Endodermal cell (in vitro differentiated cells): ENCODE data around the gene CORIN. TPM values are rescaled to one million over a fixed set of nuclear protein-coding genes. Genes with fewer than 3 reads are reported as not detected.

Experiments used
- DNase-seq: peaks from one replicate; pipeline ENCODE4 v3.0.0-alpha.2; 2017
- H3K27ac ChIP-seq: 2 replicates; pipeline ENCODE4 v1.5.1; 2013; ENCODE audit warnings: mild to moderate bottlenecking, low read depth, low read length, moderate library complexity
- H3K27me3 ChIP-seq: 2 replicates; pipeline ENCODE4 v1.6.1; 2013; ENCODE audit warnings: mild to moderate bottlenecking, low read length, moderate library complexity; ENCODE audit not compliant: insufficient read depth, control insufficient read depth, poor library complexity, severe bottlenecking
- H3K36me3 ChIP-seq: 2 replicates; pipeline ENCODE4 v1.7.0; 2013; ENCODE audit warnings: mild to moderate bottlenecking, low read length, moderate library complexity; ENCODE audit not compliant: control insufficient read depth, insufficient read depth
- H3K4me1 ChIP-seq: one replicate; pipeline ENCODE4 v1.7.0; 2013; ENCODE audit warnings: low read length; ENCODE audit not compliant: control insufficient read depth, insufficient read depth
- H3K4me3 ChIP-seq: 2 replicates; pipeline ENCODE4 v1.5.1; 2013; ENCODE audit warnings: mild to moderate bottlenecking, low read length, moderate library complexity
- H3K9ac ChIP-seq: 2 replicates; pipeline ENCODE4 v1.6.1; 2013; ENCODE audit warnings: mild to moderate bottlenecking, low read length, moderate library complexity; ENCODE audit not compliant: poor library complexity, severe bottlenecking; ENCODE audit errors: extremely low read depth
- H3K9me3 ChIP-seq: 2 replicates; pipeline ENCODE4 v1.6.1; 2013; ENCODE audit warnings: mild to moderate bottlenecking, low read length, moderate library complexity; ENCODE audit not compliant: control insufficient read depth
- H3K27ac Mint-ChIP-seq: 2 replicates; pipeline ENCODE4 v1.8.0; 2020; ENCODE audit warnings: mixed read lengths
- H3K27me3 Mint-ChIP-seq: 2 replicates; pipeline ENCODE4 v1.8.0; 2021; ENCODE audit warnings: mild to moderate bottlenecking, mixed read lengths; ENCODE audit not compliant: insufficient read depth
- H3K36me3 Mint-ChIP-seq: 2 replicates; pipeline ENCODE4 v1.8.0; 2020; ENCODE audit warnings: low read depth, mixed read lengths
- H3K4me1 Mint-ChIP-seq: 2 replicates; pipeline ENCODE4 v1.8.0; 2020; ENCODE audit warnings: mixed read lengths
- H3K4me3 Mint-ChIP-seq: 2 replicates; pipeline ENCODE4 v1.8.0; 2020; ENCODE audit warnings: mild to moderate bottlenecking, moderate library complexity, mixed read lengths
- H3K9me3 Mint-ChIP-seq: 2 replicates; pipeline ENCODE4 v1.8.0; 2020; ENCODE audit warnings: mild to moderate bottlenecking, mixed read lengths
- WGBS, 2 experiments: methylation state at CpG; one replicate each; pipeline versions ENCODE4 v1.1.5 to v1.1.7; 2013; ENCODE audit warnings: missing lambda C conversion rate in 2 of 2, mixed read lengths in 1 of 2; ENCODE audit not compliant: insufficient coverage in 1 of 2, insufficient read length in 1 of 2; 5-methylcytosine and 5-hydroxymethylcytosine counted together
- total RNA-seq, 2 donors: library from RNA; stranded (reverse); fragmentation: NEBNext Ultra II Directional in 1 of 2; extraction: Animal tissue kit (Norgen Biotek cat#: 25700) in 1 of 2; gene quantifications; 2 replicates in 1 of 2; 3 replicates in 1 of 2; pipeline ENCODE4 v1.2.1, GENCODE V29; 2021
- TF ChIP-seq, protein P1 (sequence below): fragments of 200-600 bp; sonication (generic); conservative IDR thresholded peaks from 2 replicates; pipeline ENCODE4 v1.5.0; 2021; ENCODE audit warnings: antibody characterized with exemption, mild to moderate bottlenecking

CORIN gene
- total RNA-seq, 2 donors from 2014 or later = 0.53 TPM; not detected in 1

DNA sequence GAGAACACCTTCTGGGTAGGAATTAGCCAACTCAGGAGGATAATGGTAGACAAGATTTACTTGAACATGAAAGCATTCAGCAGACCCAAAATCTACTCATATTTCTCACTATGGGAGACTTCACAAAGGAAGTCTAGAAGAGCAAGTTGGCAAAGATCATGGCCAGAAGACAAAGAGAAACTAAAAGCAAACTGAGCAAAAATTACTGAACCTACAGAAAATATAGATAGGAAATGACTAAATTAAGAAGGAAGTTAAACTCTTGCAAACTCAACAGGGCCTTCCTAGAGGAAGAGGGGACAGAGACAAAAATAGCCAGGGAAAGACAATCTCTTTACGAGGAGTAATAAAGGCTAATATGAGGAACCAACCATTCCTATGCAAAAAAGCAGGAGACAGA, 18.7 kb downstream of the CORIN start:
- DNase-seq = no peak
- H3K4me3 ChIP-seq = no peak overlapping the region
- H3K27ac ChIP-seq = no peak overlapping the region
- 97 to 100% methylated on average over 1 of the region's 1 CpG for WGBS, 2 experiments
- H3K36me3 Mint-ChIP-seq = no peaks in the 10 kb centered on the region
- no peak overlapping the region for H3K27ac Mint-ChIP-seq
- H3K4me3 Mint-ChIP-seq = no peak overlapping the region
- no peaks in the 10 kb centered on the region for H3K27me3 Mint-ChIP-seq
- TF ChIP-seq, protein P1, sequence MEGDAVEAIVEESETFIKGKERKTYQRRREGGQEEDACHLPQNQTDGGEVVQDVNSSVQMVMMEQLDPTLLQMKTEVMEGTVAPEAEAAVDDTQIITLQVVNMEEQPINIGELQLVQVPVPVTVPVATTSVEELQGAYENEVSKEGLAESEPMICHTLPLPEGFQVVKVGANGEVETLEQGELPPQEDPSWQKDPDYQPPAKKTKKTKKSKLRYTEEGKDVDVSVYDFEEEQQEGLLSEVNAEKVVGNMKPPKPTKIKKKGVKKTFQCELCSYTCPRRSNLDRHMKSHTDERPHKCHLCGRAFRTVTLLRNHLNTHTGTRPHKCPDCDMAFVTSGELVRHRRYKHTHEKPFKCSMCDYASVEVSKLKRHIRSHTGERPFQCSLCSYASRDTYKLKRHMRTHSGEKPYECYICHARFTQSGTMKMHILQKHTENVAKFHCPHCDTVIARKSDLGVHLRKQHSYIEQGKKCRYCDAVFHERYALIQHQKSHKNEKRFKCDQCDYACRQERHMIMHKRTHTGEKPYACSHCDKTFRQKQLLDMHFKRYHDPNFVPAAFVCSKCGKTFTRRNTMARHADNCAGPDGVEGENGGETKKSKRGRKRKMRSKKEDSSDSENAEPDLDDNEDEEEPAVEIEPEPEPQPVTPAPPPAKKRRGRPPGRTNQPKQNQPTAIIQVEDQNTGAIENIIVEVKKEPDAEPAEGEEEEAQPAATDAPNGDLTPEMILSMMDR = no peak
- no peaks in the 10 kb centered on the region for H3K36me3 ChIP-seq
- no peaks in the 10 kb centered on the region for H3K4me1 Mint-ChIP-seq
- no peaks in the 10 kb centered on the region for H3K9me3 Mint-ChIP-seq
- no peaks in the 10 kb centered on the region for H3K9me3 ChIP-seq
- H3K4me1 ChIP-seq = no peaks in the 10 kb centered on the region
- no peaks in the 10 kb centered on the region for H3K27me3 ChIP-seq
- no peak overlapping the region for H3K9ac ChIP-seq

DNA sequence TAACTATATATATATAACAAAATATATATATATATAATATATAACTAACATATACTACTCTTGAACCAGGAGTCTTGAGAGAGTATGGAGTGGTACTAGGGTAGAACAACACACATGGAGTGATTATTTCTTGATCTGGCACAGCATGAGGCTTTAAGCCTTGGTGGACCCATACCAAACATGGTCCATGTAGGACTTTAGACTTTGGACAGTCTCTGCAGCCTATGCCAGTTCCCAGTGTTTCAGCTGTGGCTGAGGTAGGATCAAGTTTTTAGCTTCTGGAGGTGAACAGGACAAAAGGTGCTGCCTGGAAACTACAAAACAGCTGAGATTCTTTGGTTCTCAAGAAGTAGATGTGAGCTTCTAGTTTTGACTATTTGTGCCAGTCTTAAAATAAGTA, 20.6 kb downstream of the CORIN start:
- Mint-ChIP-seq H3K4me1 (no peaks in the 10 kb centered on the region), H3K9me3 (no peaks in the 10 kb centered on the region), H3K27me3 (no peaks in the 10 kb centered on the region), H3K4me3 (no peak overlapping the region), H3K27ac (no peak overlapping the region), H3K36me3 (no peaks in the 10 kb centered on the region)
- H3K36me3 ChIP-seq = no peaks in the 10 kb centered on the region
- H3K9me3 ChIP-seq = no peaks in the 10 kb centered on the region
- TF ChIP-seq, protein P1 = no peak
- no peak overlapping the region for H3K4me3 ChIP-seq
- H3K4me1 ChIP-seq = no peaks in the 10 kb centered on the region
- DNase-seq = no peak
- no peak overlapping the region for H3K27ac ChIP-seq
- H3K9ac ChIP-seq = no peak overlapping the region
- no peaks in the 10 kb centered on the region for H3K27me3 ChIP-seq

DNA sequence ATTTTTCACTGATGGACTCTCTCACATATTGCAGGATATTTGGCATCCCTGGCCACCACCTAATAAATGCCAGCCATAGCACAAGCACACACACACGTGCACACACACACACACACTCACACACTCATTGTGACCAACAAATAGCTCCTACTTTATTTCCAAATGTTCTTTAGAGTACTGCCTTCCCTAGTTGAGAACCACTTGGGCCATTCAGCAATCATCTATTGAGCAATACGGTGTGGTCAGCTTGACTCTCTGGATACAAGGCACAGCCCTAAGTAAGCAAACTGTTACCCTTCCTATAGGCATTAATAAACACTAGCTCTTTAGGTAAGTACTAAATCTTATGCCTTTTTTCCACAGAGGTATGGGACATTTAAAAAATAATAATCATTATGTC, 21.1 kb downstream of the CORIN start:
- H3K4me3 ChIP-seq = no peak overlapping the region
- Mint-ChIP-seq H3K36me3 (no peaks in the 10 kb centered on the region), H3K9me3 (no peaks in the 10 kb centered on the region), H3K4me1 (no peaks in the 10 kb centered on the region), H3K27me3 (no peaks in the 10 kb centered on the region), H3K4me3 (no peak overlapping the region), H3K27ac (no peak overlapping the region)
- DNase-seq = no peak
- TF ChIP-seq, protein P1 = no peak
- no peak overlapping the region for H3K9ac ChIP-seq
- no peaks in the 10 kb centered on the region for H3K27me3 ChIP-seq
- H3K9me3 ChIP-seq = no peaks in the 10 kb centered on the region
- no peaks in the 10 kb centered on the region for H3K36me3 ChIP-seq
- no peaks in the 10 kb centered on the region for H3K4me1 ChIP-seq
- H3K27ac ChIP-seq = no peak overlapping the region
- WGBS, 2 experiments = 79 to 90% methylated on average over 2 of the region's 2 CpGs
